Gastroesophageal sphincter (tissue), 3 donors: ENCODE measurements around the gene ABHD5.

Experiments
- CTCF ChIP-seq, 4 experiments: fragments of 200-600 bp in 2 of 4; fragments of 450-650 bp in 2 of 4; sonication (generic) in 1 of 4; IDR thresholded peaks; one replicate each; pipeline ENCODE4 v1.5.1; 2017 to 2019; ENCODE audit warnings: antibody characterized with exemption in 4 of 4, mild to moderate bottlenecking in 2 of 4, moderate library complexity in 2 of 4
- EP300 ChIP-seq: sonication (generic); formaldehyde crosslinking; IDR thresholded peaks from one replicate; pipeline ENCODE4 v1.6.1; 2017; ENCODE audit warnings: antibody characterized with exemption, mild to moderate bottlenecking
- POLR2A ChIP-seq, 2 donors: fragments of 450-650 bp; IDR thresholded peaks; one replicate each; pipeline ENCODE4 v1.6.1; 2017; ENCODE audit warnings: antibody characterized with exemption in 2 of 2, mild to moderate bottlenecking in 2 of 2, moderate library complexity in 1 of 2
- POLR2AphosphoS5 ChIP-seq: sonication (generic); formaldehyde crosslinking; IDR thresholded peaks from one replicate; pipeline ENCODE4 v1.6.1; 2017; ENCODE audit warnings: antibody characterized with exemption

- TF ChIP-seq CTCF (IDR thresholded peaks at IDR 0.05) (no peak), POLR2A (IDR thresholded peaks at IDR 0.05) (no peak), EP300 (no peak), POLR2AphosphoS5 (no peak)
Observed at GRCh38 chr3:43648957-43649356, 41.8 kb upstream of the ABHD5 start.
